Fibroblast of the aortic adventitia (primary cell): ENCODE results near the gene DOCK3. TPM values are rescaled to one million over a fixed set of nuclear protein-coding genes. Genes with fewer than 3 reads are reported as not detected.
"Not testable (repeated sequence)": the region's sequence is repeated elsewhere in the genome, so short reads cannot be mapped to it uniquely, and the experiment has no call there.

Source experiments
- DNase-seq: peaks from one replicate; pipeline ENCODE4 v3.0.0-alpha.2; 2010; ENCODE audit warnings: low read depth
- H3K4me3 ChIP-seq: 2 replicates; pipeline ENCODE4 v1.5.1; 2011; ENCODE audit warnings: low read depth, mild to moderate bottlenecking, control low read depth, low read length, moderate library complexity
- CTCF ChIP-seq: IDR thresholded peaks from 2 replicates; pipeline ENCODE4 v1.5.1; 2011; ENCODE audit warnings: mild to moderate bottlenecking, low read length, control low read depth, inconsistent platforms; ENCODE audit not compliant: insufficient read depth
- total RNA-seq: library from RNA; depleted of rRNA; stranded (reverse); fragments of >200 nt; gene quantifications from 2 replicates; pipeline ENCODE4 v1.2.3, GENCODE V29; 2012; ENCODE audit warnings: low replicate concordance

DOCK3 gene
- total RNA-seq, 1 donor: 0.36 TPM

- H3K4me3 ChIP-seq: no peak overlapping the region
- DNase-seq: no peak
- TF ChIP-seq CTCF: no peak
Measured at GRCh38 chr3:51156147-51156546, 481.4 kb downstream of the DOCK3 start.

GRCh38 chr3:51163051-51163450 is 488.3 kb downstream of the DOCK3 start:
- no peak for DNase-seq
- no peak overlapping the region for H3K4me3 ChIP-seq
- TF ChIP-seq CTCF: no peak

- no peak for TF ChIP-seq CTCF
- no peak for DNase-seq
- no peak overlapping the region for H3K4me3 ChIP-seq
Measured at GRCh38 chr3:51173518-51174271, 499.0 kb downstream of the DOCK3 start.

- no peak for DNase-seq
- no peak for TF ChIP-seq CTCF
- no peak overlapping the region for H3K4me3 ChIP-seq
Measured at GRCh38 chr3:51176923-51177322, 502.2 kb downstream of the DOCK3 start.

GRCh38 chr3:51186446-51186845 is 511.7 kb downstream of the DOCK3 start:
- not testable (repeated sequence) for H3K4me3 ChIP-seq

GRCh38 chr3:51190199-51190598 is 515.5 kb downstream of the DOCK3 start:
- TF ChIP-seq CTCF: no peak
- no peak for DNase-seq
- no peak overlapping the region for H3K4me3 ChIP-seq

More at GRCh38 chr3:51186446-51186845, 511.7 kb downstream of the DOCK3 start:
- DNase-seq: not testable (repeated sequence)

- DNase-seq: no peak
- H3K4me3 ChIP-seq: no peak overlapping the region
- TF ChIP-seq CTCF: no peak
Measured at GRCh38 chr3:51190827-51191226, 516.1 kb downstream of the DOCK3 start.
